ENCODE results near the gene MUC7. TPM values are rescaled to one million over a fixed set of nuclear protein-coding genes. Genes with fewer than 3 reads are reported as not detected.
A peak's percentile ranks its signal among the peaks of the same experiment; 100 is the strongest.

Gene MUC7
- polyA plus RNA-seq (2013, experiment 1 of 2): not detected
- polyA plus RNA-seq (2013, experiment 2 of 2): not detected

DNA sequence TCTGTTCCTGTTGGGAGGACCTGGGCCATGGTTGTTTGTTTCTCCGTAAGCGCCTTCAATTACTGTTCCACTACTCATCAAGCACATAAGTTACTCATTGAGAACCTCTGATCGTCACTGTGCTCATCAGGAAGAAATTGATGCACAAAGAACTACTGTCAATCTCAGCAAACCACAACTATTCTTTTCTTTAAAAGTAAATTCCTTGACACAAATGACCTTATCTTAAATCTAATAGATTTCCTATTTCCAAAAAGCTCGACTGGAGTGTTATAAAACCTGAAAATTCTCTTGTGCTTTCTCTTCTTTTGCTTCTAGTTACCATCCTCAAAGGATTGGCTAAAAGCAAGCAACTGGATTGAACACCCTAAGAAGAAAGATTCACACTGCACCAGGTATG lies at the start of gene MUC7:
TSS of gene MUC7 (plus strand) at position 301 of the 400 bp plus-strand sequence. CDS start 1,825 bp downstream, outside the sequence.
- DNase-seq: no peak
- Histone ChIP-seq H3K27ac (ENCODE audit: low read depth, low read length) (no peak within 1 kb of the TSS), H3K4me3 (ENCODE audit: low read length) (no peak within 1 kb of the TSS), H4K8ac (ENCODE audit: low read depth, low read length) (no peak within 1 kb of the TSS), H3K79me1 (ENCODE audit: low read length) (no peaks in the 10 kb centered on the region), H3K4me2 (ENCODE audit: low read length) (no peak within 1 kb of the TSS), H2BK5ac (ENCODE audit: low read length) (no peak within 1 kb of the TSS), H2BK15ac (replicated peaks; ENCODE audit: low read depth) (no peak within 1 kb of the TSS), H3K79me2 (ENCODE audit: control insufficient read depth, insufficient read depth, low read length) (no peaks in the 10 kb centered on the region), H3K4me1 (ENCODE audit: control insufficient read depth, low read depth, low read length) (no peaks in the 10 kb centered on the region), H3K56ac (ENCODE audit: low read length) (no peak within 1 kb of the TSS), H2AK5ac (ENCODE audit: low read length) (no peak within 1 kb of the TSS), H3K18ac (ENCODE audit: low read length) (no peak within 1 kb of the TSS), H3K27me3 (ENCODE audit: insufficient read depth, low read length, poor library complexity) (no peaks in the 10 kb centered on the region), H3K23ac (ENCODE audit: low read length) (no peak within 1 kb of the TSS), H3K9ac (ENCODE audit: low read length) (no peak within 1 kb of the TSS), H3K36me3 (ENCODE audit: control insufficient read depth, insufficient read depth, low read length) (no peaks in the 10 kb centered on the region), H3K4ac (ENCODE audit: low read depth, low read length) (no peak within 1 kb of the TSS), H4K5ac (ENCODE audit: low read length) (no peak within 1 kb of the TSS), H2BK120ac (ENCODE audit: low read depth, low read length) (no peak within 1 kb of the TSS)
- WGBS (ENCODE audit: extremely low coverage, insufficient coverage, low lambda C conversion rate): no CpG with 5 or more reads among the region's 4 CpGs

- Histone ChIP-seq H3K4me2 (ENCODE audit: low read length) (no peak overlapping the region), H3K23ac (ENCODE audit: low read length) (no peak overlapping the region), H3K79me1 (ENCODE audit: low read length) (no peaks in the 10 kb centered on the region), H2BK15ac (replicated peaks; ENCODE audit: low read depth) (no peak overlapping the region), H3K4ac (ENCODE audit: low read depth, low read length) (no peak overlapping the region), H2BK5ac (ENCODE audit: low read length) (no peak overlapping the region), H3K79me2 (ENCODE audit: control insufficient read depth, insufficient read depth, low read length) (no peaks in the 10 kb centered on the region), H3K27me3 (ENCODE audit: insufficient read depth, low read length, poor library complexity) (no peaks in the 10 kb centered on the region), H3K27ac (ENCODE audit: low read depth, low read length) (no peak overlapping the region), H3K4me1 (ENCODE audit: control insufficient read depth, low read depth, low read length) (no peaks in the 10 kb centered on the region), H4K5ac (ENCODE audit: low read length) (no peak overlapping the region), H2BK120ac (ENCODE audit: low read depth, low read length) (no peak overlapping the region), H2AK5ac (ENCODE audit: low read length) (no peak overlapping the region), H4K8ac (ENCODE audit: low read depth, low read length) (no peak overlapping the region), H3K36me3 (ENCODE audit: control insufficient read depth, insufficient read depth, low read length) (no peaks in the 10 kb centered on the region), H3K18ac (ENCODE audit: low read length) (no peak overlapping the region), H3K9ac (ENCODE audit: low read length) (no peak overlapping the region), H3K4me3 (ENCODE audit: low read length) (no peak overlapping the region), H3K56ac (ENCODE audit: low read length) (no peak overlapping the region)
- DNase-seq: no peak
- WGBS (ENCODE audit: extremely low coverage, insufficient coverage, low lambda C conversion rate): no CpG with 5 or more reads among the region's 1 CpG
Measured at GRCh38 chr4:70425306-70425705, 46.7 kb upstream of the MUC7 start.

- Histone ChIP-seq H2BK120ac (ENCODE audit: low read depth, low read length) (no peak overlapping the region), H3K27ac (ENCODE audit: low read depth, low read length) (no peak overlapping the region), H3K23ac (ENCODE audit: low read length) (no peak overlapping the region), H4K5ac (ENCODE audit: low read length) (no peak overlapping the region), H2BK5ac (ENCODE audit: low read length) (no peak overlapping the region), H4K8ac (ENCODE audit: low read depth, low read length) (no peak overlapping the region), H3K4me3 (ENCODE audit: low read length) (no peak overlapping the region), H3K18ac (ENCODE audit: low read length) (no peak overlapping the region), H3K56ac (ENCODE audit: low read length) (no peak overlapping the region), H3K4me1 (ENCODE audit: control insufficient read depth, low read depth, low read length) (no peaks in the 10 kb centered on the region), H3K79me1 (ENCODE audit: low read length) (no peaks in the 10 kb centered on the region), H3K27me3 (ENCODE audit: insufficient read depth, low read length, poor library complexity) (no peaks in the 10 kb centered on the region), H3K4me2 (ENCODE audit: low read length) (no peak overlapping the region), H3K79me2 (ENCODE audit: control insufficient read depth, insufficient read depth, low read length) (no peaks in the 10 kb centered on the region), H3K4ac (ENCODE audit: low read depth, low read length) (no peak overlapping the region), H3K9ac (ENCODE audit: low read length) (no peak overlapping the region), H2BK15ac (replicated peaks; ENCODE audit: low read depth) (no peak overlapping the region), H3K36me3 (ENCODE audit: control insufficient read depth, insufficient read depth, low read length) (no peaks in the 10 kb centered on the region), H2AK5ac (ENCODE audit: low read length) (no peak overlapping the region)
- DNase-seq: no peak
Measured at GRCh38 chr4:70426789-70427188, 45.2 kb upstream of the MUC7 start.

DNA sequence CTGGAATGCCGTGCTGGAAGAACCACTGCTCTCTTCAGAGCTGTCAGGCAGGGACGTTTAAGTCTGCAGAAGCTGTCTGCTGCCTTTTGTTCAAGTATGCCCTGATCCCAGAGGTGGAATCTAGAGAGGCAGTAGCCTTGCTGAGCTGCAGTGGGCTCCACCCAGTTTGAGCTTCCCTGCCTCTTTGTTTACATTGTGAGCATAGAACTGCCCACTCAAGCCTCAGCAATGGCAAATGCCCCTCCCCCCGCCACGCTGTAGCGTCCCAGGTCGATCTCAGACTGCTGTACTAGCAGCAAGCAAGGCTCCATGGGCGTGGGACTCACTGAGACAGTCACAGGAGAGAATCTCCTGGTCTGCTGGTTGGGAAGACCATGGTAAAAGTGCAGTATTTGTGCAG lies 34.8 kb upstream of the MUC7 start:
- no peak overlapping the region for H3K4ac ChIP-seq (ENCODE audit: low read depth, low read length)

GRCh38 chr4:70442474-70442873 lies 29.5 kb upstream of the MUC7 start:
- no peak overlapping the region for H3K4ac ChIP-seq (ENCODE audit: low read depth, low read length)
- no peak for DNase-seq
- H2BK5ac ChIP-seq (ENCODE audit: low read length): no peak overlapping the region
- H4K5ac ChIP-seq (ENCODE audit: low read length): no peak overlapping the region
- H3K27me3 ChIP-seq (ENCODE audit: insufficient read depth, low read length, poor library complexity): no peaks in the 10 kb centered on the region
- no peak overlapping the region for H2BK120ac ChIP-seq (ENCODE audit: low read depth, low read length)
- no peaks in the 10 kb centered on the region for H3K36me3 ChIP-seq (ENCODE audit: control insufficient read depth, insufficient read depth, low read length)
- no peak overlapping the region for H3K27ac ChIP-seq (ENCODE audit: low read depth, low read length)
- no peak overlapping the region for H4K8ac ChIP-seq (ENCODE audit: low read depth, low read length)
- no peak overlapping the region for H3K9ac ChIP-seq (ENCODE audit: low read length)
- no peak overlapping the region for H2BK15ac ChIP-seq (replicated peaks; ENCODE audit: low read depth)
- H3K4me1 ChIP-seq (ENCODE audit: control insufficient read depth, low read depth, low read length): no peaks in the 10 kb centered on the region
- no peak overlapping the region for H3K18ac ChIP-seq (ENCODE audit: low read length)
- no peak overlapping the region for H2AK5ac ChIP-seq (ENCODE audit: low read length)
- no peaks in the 10 kb centered on the region for H3K79me1 ChIP-seq (ENCODE audit: low read length)
- H3K79me2 ChIP-seq (ENCODE audit: control insufficient read depth, insufficient read depth, low read length): no peaks in the 10 kb centered on the region
- H3K4me2 ChIP-seq (ENCODE audit: low read length): no peak overlapping the region
- H3K4me3 ChIP-seq (ENCODE audit: low read length): no peak overlapping the region
- no peak overlapping the region for H3K56ac ChIP-seq (ENCODE audit: low read length)
- H3K23ac ChIP-seq (ENCODE audit: low read length): no peak overlapping the region

More for the DNA sequence above, 34.8 kb upstream of the MUC7 start:
- Histone ChIP-seq H3K18ac (ENCODE audit: low read length) (no peak overlapping the region), H3K23ac (ENCODE audit: low read length) (no peak overlapping the region), H4K5ac (ENCODE audit: low read length) (no peak overlapping the region), H3K4me2 (ENCODE audit: low read length) (no peak overlapping the region), H3K79me2 (ENCODE audit: control insufficient read depth, insufficient read depth, low read length) (no peaks in the 10 kb centered on the region), H3K4me1 (ENCODE audit: control insufficient read depth, low read depth, low read length) (no peaks in the 10 kb centered on the region), H3K27me3 (ENCODE audit: insufficient read depth, low read length, poor library complexity) (no peaks in the 10 kb centered on the region), H3K9ac (ENCODE audit: low read length) (no peak overlapping the region), H4K8ac (ENCODE audit: low read depth, low read length) (no peak overlapping the region), H3K27ac (ENCODE audit: low read depth, low read length) (no peak overlapping the region), H2AK5ac (ENCODE audit: low read length) (no peak overlapping the region), H3K56ac (ENCODE audit: low read length) (no peak overlapping the region), H3K36me3 (ENCODE audit: control insufficient read depth, insufficient read depth, low read length) (no peaks in the 10 kb centered on the region), H2BK15ac (replicated peaks; ENCODE audit: low read depth) (no peak overlapping the region), H3K79me1 (ENCODE audit: low read length) (no peaks in the 10 kb centered on the region), H3K4me3 (ENCODE audit: low read length) (no peak overlapping the region), H2BK5ac (ENCODE audit: low read length) (no peak overlapping the region), H2BK120ac (ENCODE audit: low read depth, low read length) (no peak overlapping the region)
- WGBS (ENCODE audit: extremely low coverage, insufficient coverage, low lambda C conversion rate): no CpG with 5 or more reads among the region's 7 CpGs
- DNase-seq: peak; percentile 38

DNA sequence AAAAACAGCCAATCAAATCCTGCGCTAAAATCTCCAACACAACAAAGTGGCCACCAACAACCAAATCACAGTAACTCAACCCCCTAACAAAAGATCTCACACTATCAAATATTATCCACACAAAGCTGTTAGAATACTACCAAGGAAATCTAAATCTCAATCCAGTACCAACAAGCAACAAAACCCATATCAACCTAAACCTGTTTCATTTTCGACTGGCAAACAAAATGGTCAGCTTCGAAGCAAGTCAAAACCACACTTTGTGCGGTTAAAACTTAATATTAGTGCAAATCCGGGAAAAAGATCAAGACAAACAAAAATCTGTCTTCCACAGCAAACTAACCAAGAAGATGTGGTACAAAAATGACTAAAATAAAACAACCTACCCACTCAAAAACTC lies 28.7 kb upstream of the MUC7 start:
- no peak overlapping the region for H3K27ac ChIP-seq (ENCODE audit: low read depth, low read length)
- WGBS (ENCODE audit: extremely low coverage, insufficient coverage, low lambda C conversion rate): no CpG with 5 or more reads among the region's 5 CpGs
- no peak overlapping the region for H4K8ac ChIP-seq (ENCODE audit: low read depth, low read length)
- H3K56ac ChIP-seq (ENCODE audit: low read length): no peak overlapping the region
- no peak overlapping the region for H2BK15ac ChIP-seq (replicated peaks; ENCODE audit: low read depth)
- no peak overlapping the region for H3K4me3 ChIP-seq (ENCODE audit: low read length)
- no peak overlapping the region for H2BK5ac ChIP-seq (ENCODE audit: low read length)
- no peak overlapping the region for H2BK120ac ChIP-seq (ENCODE audit: low read depth, low read length)
- H3K4me1 ChIP-seq (ENCODE audit: control insufficient read depth, low read depth, low read length): no peaks in the 10 kb centered on the region
- no peak overlapping the region for H4K5ac ChIP-seq (ENCODE audit: low read length)
- H2AK5ac ChIP-seq (ENCODE audit: low read length): no peak overlapping the region
- no peaks in the 10 kb centered on the region for H3K79me1 ChIP-seq (ENCODE audit: low read length)
- DNase-seq: no peak
- H3K79me2 ChIP-seq (ENCODE audit: control insufficient read depth, insufficient read depth, low read length): no peaks in the 10 kb centered on the region
- H3K18ac ChIP-seq (ENCODE audit: low read length): no peak overlapping the region
- no peak overlapping the region for H3K23ac ChIP-seq (ENCODE audit: low read length)
- no peaks in the 10 kb centered on the region for H3K36me3 ChIP-seq (ENCODE audit: control insufficient read depth, insufficient read depth, low read length)
- no peaks in the 10 kb centered on the region for H3K27me3 ChIP-seq (ENCODE audit: insufficient read depth, low read length, poor library complexity)
- no peak overlapping the region for H3K4ac ChIP-seq (ENCODE audit: low read depth, low read length)
- H3K4me2 ChIP-seq (ENCODE audit: low read length): no peak overlapping the region
- H3K9ac ChIP-seq (ENCODE audit: low read length): no peak overlapping the region
